HG03280 (cell line): ENCODE data around the gene TBX4.
"Not testable (repeated sequence)": the region's sequence is repeated elsewhere in the genome, so short reads cannot be mapped to it uniquely, and the experiment has no call there.

ENCODE experiments used
- ATAC-seq: cut with Tn5 transposase; IDR thresholded peaks from one replicate; pipeline ENCODE4 v1.9.1; 2021; ENCODE audit warnings: mild to moderate bottlenecking, moderate library complexity; ENCODE audit not compliant: unreplicated experiment

The TBX4 gene

GRCh38 chr17:61496174-61496956, 44.1 kb downstream of the TBX4 start:
- ATAC-seq = no peak

- ATAC-seq = no peak
Measured at GRCh38 chr17:61496957-61497653, 44.9 kb downstream of the TBX4 start.

- ATAC-seq = no peak
Measured at GRCh38 chr17:61498042-61498994, 46.1 kb downstream of the TBX4 start.

GRCh38 chr17:61499632-61500031, 47.4 kb downstream of the TBX4 start:
- no peak for ATAC-seq

- ATAC-seq = no peak
Measured at GRCh38 chr17:61500287-61500686, 48.1 kb downstream of the TBX4 start.

- no peak for ATAC-seq
Measured at GRCh38 chr17:61502292-61502691, 50.1 kb downstream of the TBX4 start.

GRCh38 chr17:61503961-61504360, 51.7 kb downstream of the TBX4 start:
- no peak for ATAC-seq

GRCh38 chr17:61504697-61505096, 52.5 kb downstream of the TBX4 start:
- no peak for ATAC-seq

- no peak for ATAC-seq
Measured at GRCh38 chr17:61505846-61506627, 53.8 kb downstream of the TBX4 start.

GRCh38 chr17:61507383-61508066, 55.3 kb downstream of the TBX4 start:
- no peak for ATAC-seq

GRCh38 chr17:61508912-61509311, 56.7 kb downstream of the TBX4 start:
- no peak for ATAC-seq

GRCh38 chr17:61509454-61509853, 57.2 kb downstream of the TBX4 start:
- not testable (repeated sequence) for ATAC-seq

- ATAC-seq = no peak
Measured at GRCh38 chr17:61510237-61510636, 58.0 kb downstream of the TBX4 start.

- ATAC-seq = no peak
Measured at GRCh38 chr17:61510991-61511390, 58.8 kb downstream of the TBX4 start.

- ATAC-seq = no peak
Measured at GRCh38 chr17:61511480-61512182, 59.4 kb downstream of the TBX4 start.

GRCh38 chr17:61514491-61514890, 62.3 kb downstream of the TBX4 start:
- no peak for ATAC-seq

GRCh38 chr17:61517265-61517664, 65.0 kb downstream of the TBX4 start:
- ATAC-seq = no peak

- ATAC-seq = no peak
Measured at GRCh38 chr17:61517843-61518606, 65.8 kb downstream of the TBX4 start.

- no peak for ATAC-seq
Measured at GRCh38 chr17:61519139-61519538, 66.9 kb downstream of the TBX4 start.
